NCI-H2196 (cell line): ENCODE results near the gene NCR1.
"Not testable (repeated sequence)": the region's sequence is repeated elsewhere in the genome, so short reads cannot be mapped to it uniquely, and the experiment has no call there.

Source experiments
- DNase-seq: peaks from one replicate; lab custom pipeline; 2025; ENCODE audit not compliant: unreplicated experiment; lab: John Stamatoyannopoulos, UW

Gene NCR1

DNA sequence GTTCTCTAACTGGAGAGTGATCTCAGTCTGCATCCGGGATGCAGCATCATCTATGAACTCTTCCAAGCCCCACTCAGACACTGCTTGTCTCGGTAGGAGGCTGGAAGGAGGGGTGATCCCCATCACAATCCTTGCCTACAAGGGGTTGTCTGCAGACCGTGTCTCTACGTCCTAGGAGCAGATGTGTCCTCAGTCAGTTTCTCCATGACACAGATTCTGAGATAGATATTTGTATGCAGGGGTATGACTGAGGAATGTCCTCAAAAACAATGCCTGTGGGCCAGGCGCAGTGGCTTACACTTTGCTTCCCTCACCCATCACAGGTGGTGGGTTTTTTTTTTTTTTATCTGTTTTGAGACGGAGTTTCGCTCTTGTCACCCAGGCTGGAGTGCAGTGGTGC, 871 bp downstream of the NCR1 start:
- no peak for DNase-seq

DNA sequence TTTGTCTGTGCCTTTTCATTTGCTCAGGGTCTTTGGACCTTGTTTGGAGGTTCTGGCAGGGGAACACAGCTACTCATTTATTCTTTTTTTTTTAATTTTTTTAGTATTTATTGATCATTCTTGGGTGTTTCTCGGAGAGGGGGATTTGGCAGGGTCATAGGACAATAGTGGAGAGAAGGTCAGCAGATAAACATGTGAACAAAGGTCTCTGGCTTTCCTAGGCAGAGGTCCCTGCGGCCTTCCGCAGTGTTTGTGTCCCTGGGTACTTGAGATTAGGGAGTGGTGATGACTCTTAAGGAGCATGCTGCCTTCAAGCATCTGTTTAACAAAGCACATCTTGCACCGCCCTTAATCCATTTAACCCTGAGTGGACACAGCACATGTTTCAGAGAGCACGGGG, 2.0 kb downstream of the NCR1 start:
- DNase-seq, result not testable (repeated sequence)

DNA sequence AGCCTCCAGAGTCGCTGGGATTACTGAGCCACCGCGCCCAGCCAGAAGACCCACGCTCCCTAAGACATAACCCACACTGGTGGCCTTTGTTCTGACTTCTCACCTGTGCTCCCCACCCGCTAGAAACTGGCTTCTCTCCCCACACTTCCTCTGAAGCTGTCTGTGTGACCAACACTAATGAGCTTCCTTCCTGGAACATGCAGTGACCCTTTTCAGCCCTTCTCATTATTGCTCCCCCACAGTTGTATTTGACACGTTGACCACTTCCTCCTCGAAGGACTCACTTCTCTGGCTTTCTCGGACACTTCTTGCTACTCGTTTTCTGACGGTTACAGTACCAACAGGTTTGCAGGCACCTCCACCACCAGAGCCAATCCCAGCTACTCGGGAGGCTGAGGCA, 10.9 kb downstream of the NCR1 start:
- DNase-seq, result no peak

DNA sequence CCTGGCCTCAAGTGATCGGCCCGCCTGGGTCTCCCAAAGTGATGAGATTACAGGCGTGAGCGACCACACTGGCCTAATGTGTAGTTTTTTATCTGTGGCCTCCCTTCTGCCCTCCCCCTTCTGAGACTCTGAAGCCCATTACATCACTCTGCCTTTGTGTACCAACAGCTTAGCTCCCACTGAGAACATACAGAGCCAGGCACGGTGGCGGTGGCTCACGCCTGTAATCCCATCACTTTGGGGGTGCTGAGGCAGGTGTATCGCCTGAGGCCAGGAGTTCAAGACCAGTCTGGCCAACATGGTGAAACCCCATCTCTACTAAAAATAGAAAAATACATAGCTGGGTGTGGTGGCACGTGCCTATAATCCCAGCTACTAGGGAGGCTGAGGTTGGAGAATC, 12.6 kb downstream of the NCR1 start:
- no peak for DNase-seq

DNA sequence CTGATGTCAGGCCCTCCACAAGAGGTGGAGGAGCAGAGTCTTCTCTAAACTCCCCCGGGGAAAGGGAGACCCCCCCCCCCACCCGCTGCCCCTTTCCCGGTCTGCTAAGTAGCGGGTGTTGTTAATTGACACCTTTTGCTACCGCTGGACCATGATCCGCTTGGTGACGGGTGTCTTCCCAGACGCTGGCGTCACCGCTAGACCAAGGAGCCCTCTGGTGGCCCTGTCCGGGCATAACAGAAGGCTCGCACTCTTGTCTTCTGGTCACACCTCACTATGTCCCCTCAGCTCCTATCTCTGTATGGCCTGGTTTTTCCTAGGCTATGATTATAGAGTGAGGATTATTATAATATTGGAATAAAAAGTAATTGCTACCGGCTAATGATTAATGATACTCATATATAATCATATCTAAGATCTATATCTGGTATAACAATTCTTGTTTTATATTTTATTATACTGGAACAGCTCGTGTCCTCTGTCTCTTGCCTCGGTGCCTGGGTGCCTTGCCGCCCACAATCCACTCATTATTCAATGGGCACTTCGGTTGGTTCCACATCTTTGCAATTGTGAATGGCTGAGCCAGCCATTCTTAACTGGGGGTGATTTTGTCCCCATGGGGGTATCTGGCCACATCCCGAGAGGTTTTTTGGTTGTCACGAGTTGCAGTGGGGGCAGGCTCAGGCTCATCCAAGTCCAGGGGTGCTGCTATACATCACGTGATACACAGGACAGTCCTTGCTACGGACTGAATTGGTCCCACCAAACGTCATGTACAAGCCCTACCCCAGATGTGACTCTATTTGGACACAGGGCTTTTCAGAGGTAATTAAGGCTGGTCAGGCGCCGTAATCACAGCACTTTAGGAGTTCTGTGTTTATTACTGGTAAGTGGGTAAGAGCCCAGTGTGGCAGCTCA, 14.0 kb downstream of the NCR1 start:
- not testable (repeated sequence) for DNase-seq

DNA sequence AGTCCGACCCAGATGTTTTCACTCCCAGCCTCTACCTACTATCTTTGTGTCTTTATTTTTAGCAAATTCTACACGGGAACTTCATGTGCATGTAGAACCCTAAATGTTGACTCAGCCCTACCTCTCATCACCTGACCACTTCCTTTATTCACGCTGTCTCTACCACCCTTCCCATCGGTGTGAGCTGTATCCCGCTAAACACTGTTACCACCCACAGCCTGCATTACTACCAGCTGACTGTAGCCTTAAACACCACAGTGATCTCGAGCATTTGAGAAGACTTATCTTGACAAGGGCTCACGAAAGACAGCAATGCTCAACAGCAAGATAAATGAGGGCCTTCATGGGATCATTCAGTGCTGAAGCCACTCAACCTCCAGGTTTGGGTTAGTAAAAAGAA, 15.1 kb downstream of the NCR1 start:
- no peak for DNase-seq

DNA sequence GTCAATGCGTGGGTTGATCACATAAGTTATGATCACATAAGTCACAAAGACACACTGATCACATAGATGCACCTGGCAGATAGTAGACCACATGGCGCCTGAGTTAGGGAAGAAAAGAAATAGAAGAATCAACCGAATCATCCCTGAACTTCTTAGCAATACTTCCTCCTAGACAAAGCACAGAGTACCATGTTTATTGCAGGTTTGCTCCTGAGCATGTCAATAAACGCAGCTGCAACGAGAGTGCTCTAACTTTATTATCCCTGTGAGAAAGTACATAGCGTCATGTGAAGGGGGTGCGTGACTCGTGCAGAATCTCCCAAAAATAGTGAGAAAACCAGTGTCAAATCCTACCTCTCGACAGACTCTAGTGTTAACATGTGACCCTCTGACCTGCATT, 17.3 kb downstream of the NCR1 start:
- DNase-seq, result no peak

DNA sequence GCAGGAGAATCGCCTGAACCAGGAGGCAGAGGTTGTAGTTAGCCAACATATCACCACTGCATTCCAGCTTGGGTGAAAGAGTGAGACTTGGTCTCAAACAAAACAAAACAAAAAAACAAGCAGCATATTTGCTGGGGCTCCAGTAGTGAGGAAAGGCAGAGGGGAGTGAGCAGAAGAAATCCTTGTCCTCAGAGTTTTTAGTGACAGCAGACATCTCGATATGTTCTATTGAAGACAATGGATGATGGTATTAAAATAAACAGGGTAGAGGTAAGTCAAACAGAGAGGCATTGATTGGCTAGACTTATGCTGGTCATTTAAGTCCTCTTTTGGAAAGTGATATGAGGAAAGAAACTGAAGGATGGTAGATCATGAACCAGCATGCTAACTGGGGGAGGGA, 22.4 kb downstream of the NCR1 start:
- no peak for DNase-seq

DNA sequence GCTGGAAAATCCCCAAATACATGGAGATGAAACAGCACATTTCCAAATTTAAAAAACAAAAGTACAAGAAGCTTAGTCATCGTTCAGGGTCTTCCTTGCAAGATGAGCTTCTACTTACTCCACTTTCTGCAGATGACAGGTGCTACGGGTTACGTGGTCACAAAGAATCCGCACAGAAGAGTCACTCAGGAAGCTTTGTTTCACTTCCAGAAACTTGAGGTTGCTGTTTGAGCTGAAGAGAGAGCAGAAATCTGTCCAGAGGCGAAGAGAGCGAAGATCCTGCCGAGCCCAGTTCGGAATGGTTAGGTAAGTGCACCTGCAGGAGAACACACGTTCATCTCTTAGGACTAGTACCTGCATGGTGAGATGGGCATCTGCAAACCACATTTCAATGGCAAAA, 32.0 kb downstream of the NCR1 start:
- no peak for DNase-seq

DNA sequence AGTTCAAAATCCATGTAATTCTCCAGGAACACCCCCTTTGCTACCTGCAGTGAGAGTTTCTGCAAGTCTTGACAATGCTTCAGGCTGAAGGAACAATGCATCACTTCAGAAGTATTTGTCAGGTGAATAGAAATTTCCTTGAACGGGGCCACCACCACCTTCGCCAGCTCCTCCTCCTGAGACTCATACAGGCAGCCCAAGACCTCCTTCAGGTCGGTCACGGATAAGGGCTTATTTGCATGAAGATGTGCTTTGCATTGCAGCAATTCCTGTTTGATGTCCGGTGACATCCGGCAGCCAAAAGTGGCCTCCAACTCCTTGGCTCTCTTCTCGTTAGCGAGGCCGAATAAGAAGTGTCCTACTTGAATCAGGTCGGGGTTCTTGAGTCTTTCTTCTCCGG, 33.0 kb downstream of the NCR1 start:
- no peak for DNase-seq

DNA sequence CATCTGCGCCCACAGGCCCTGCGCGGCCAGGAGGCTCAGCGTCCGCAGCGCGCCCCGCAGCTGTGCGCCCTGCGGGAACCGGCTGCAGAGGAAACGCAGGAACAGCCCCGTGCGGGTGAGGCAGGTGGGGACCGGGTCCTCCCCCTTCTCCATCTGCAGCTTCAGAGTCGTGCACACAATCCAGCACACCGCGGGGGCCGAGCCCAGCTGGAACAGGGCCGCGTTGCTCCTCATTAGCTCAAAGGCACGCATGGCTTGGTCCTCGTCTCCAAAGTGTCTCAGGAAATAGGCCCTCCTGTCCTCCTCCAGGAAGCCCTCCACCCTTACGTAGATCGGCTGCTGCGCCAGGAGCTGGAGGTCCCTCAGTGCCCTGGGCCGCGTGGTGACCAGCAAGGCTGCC, 33.6 kb downstream of the NCR1 start:
- DNase-seq, result not testable (repeated sequence)

DNA sequence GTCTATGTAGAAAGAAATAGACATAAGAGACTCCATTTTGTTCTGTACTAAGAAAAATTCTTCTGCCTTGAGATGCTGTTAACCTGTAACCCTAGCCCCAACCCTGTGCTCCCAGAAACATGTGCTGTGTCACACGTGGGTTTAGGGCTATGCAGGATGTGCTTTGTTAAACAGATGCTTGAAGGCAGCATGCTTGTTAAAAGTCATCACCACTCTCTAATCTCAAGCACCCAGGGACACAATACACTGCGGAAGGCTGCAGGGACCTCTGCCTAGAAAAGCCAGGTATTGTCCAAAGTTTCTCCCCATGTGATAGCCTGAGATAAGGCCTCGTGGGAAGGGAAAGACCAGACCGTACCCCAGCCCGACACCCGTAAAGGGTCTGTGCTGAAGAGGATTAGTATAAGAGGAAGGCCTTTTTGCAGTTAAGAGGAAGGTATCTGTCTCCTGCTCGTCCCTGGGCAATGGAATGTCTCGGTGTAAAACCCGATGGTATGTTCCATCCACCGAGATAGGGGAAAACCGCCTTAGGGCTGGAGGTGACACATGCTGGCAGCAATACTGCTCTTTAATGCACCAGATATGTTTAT, 37.9 kb downstream of the NCR1 start:
- not testable (repeated sequence) for DNase-seq

DNA sequence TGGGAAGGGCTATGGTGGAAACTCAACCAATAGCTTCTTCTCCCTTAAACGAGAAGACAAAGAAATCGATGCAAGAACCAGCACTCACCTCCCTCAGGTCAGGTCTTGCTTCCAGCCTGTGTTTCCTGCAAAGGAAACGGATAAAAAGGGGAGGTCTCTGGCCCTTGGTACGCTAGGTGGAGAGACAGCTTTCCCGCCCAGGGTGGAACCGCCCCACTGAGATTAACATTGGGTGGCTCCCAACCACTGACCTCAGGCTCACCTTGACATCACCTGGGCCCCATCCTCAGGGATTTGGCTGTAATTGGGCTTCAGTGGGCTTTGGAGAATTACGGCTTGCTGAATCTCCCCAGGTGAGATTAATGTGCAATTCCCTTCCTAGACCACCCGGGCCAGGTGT, 41.4 kb downstream of the NCR1 start, which contains the start of gene NLRP7:
Gene NLRP7, minus strand, starts transcription at position 150 of the 400 bp plus-strand sequence.
- DNase-seq, result no peak

DNA sequence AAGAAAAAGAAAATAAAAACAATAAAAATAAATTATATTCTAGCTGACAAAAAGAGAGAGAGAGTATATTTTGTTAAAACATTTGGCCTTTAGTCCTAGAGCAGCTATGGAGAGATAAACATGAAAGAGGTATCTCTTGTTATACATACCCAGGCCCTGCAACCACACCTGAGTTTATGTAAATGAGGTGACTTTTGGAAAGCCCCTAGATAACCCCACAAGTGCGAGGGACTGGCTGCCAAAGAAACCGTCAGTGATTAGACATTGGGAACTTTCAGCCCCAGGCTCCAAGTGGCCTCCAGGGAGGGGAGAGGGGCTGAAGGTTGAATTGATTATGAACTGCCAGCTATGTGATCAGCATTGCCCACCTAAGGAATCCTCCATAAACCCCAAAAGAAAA, 43.5 kb downstream of the NCR1 start:
- no peak for DNase-seq

DNA sequence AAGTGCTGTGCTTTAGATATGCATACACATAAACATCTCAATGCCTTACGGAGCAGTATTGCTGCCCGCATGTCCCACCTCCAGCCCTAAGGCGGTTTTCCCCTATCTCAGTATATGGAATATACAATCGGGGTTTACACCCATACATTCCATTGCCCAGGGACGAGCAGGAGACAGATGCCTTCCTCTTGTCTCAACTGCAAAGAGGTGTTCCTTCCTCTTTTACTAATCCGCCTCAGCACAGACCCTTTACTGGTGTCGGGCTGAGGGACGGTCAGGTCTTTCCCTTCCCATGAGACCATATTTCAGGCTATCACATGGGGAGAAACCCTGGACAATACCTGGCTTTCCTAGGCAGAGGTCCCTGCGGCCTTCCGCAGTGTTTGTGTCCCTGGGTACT, 44.6 kb downstream of the NCR1 start:
- not testable (repeated sequence) for DNase-seq

DNA sequence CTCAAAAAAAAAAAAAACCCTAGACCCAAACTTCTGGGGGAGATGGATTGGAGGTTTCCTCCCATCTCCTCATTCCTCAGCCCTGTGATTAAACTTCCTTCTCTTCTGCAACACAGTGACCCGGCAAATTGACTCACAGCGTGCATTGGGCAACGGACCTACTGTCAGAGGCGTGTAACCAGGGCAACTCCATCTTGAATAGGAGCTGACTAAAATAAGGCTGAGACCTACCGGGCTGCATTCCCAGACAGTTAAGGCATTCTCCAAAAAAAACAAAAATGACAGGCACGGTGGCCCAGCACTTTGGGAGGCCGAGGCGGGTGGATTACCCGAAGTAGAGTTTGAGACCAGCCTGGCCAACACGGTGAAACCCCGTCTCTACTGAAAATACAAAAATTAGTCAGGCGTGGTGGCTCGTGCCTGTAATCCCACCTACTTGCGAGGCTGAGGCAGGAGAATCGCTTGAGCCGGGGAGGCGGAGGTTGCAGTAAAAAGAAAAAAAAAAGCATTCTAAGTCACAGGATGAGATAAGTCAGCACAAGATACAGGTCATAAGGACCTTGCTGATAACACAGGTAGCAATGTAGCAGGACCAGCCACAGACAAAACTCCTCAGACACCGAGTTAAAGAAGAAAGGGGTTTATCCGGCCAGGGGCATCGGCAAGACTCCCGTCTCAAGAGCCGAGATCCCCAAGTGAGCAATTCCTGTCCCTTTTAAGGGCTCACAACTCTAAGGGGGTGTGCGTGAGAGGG, 46.8 kb downstream of the NCR1 start:
- no peak for DNase-seq

DNA sequence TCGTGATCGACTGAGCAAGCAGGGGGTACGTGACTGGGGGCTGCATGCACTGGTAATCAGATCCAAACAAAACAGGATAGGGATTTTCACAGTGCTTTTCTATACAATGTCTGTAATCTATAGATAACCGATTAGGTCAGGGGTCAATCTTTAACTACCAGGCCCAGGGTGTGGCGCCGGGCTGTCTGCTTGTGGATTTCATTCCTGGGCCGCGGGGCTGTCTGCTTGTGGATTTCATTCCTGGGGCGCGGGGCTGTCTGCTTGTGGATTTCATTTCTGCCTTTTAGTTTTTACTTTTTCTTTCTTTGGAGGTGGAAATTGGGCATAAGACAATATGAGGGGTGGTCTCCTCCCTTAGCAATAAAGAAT, 47.4 kb downstream of the NCR1 start:
- DNase-seq, result not testable (repeated sequence)

DNA sequence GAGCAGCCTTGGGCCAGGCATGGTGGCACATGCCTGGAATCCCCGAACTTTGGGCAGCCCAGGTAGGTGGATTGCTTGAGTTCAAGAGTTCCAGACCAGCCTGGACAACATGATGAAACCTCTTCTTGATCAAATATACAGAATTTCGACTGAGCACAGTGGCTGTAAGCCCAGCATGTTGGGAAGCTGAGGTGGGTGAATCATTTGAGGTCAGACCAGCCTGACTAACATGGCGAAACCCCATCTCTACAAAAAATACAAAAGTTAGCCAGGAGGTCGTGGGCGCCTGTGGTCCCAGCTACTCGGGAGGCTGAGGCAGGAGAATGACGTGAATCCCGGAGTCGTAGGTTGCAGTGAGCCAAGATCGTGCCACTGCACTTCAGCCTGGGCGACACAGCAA, 49.4 kb downstream of the NCR1 start:
- no peak for DNase-seq

DNA sequence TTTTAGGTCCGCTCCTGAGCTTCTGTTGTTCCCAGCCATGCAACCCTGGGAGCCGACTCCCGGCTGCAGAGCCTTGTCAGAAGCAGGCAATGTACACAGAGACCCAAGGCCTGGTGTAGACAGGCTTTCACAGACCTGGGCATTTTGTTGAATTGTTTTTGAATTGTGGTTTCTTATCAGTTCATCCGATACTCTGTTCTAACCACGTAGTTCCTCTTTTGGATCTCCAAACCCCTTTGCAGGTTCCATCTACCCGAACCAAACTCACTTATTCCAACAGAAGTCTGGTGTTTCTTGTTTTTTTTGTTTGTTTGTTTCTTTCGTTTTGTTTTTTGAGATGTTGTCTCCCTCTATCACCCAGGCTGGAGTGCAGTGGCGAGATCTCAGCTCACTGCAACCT, 53.9 kb downstream of the NCR1 start:
- DNase-seq, result no peak
